ENCODE measurements around the gene EIF4H. TPM values are rescaled to one million over a fixed set of nuclear protein-coding genes. Genes with fewer than 3 reads are reported as not detected.

EIF4H gene
- total and polyA plus RNA-seq, 2 of the 8 experiments (the other 6 are each of a cell fraction or from before 2014, with no cell fraction given) = 323 to 382 TPM

- CTCF ChIA-PET (ENCODE audit: partially characterized antibody) = interaction anchor here (0.6 to 11.6 kb wide), 13 partner anchors 9 to 206 kb away, joined by 3 to 132 read pairs (median 4); no protein-coding TSS in a partner anchor
- TF ChIP-seq TCF12 (IDR thresholded peaks at IDR 0.05; ENCODE audit: low read depth, low read length) = no peak
- TF ChIP-seq RXRA (IDR thresholded peaks at IDR 0.05; ENCODE audit: insufficient read depth, low read depth, low read length) = no peak
- TF ChIP-seq CTBP2 (IDR thresholded peaks at IDR 0.05; ENCODE audit: borderline replicate concordance, insufficient read depth, insufficient read length, low read length) = no peak
- no peak for TF ChIP-seq GTF2F1 (IDR thresholded peaks at IDR 0.05; ENCODE audit: borderline replicate concordance, low read depth, low read length)
- TF ChIP-seq JUND (IDR thresholded peaks at IDR 0.05; ENCODE audit: low read length) = no peak
- TF ChIP-seq SAP30 (IDR thresholded peaks at IDR 0.05; ENCODE audit: insufficient read depth, insufficient replicate concordance, low read length) = no peak
- TF ChIP-seq, protein P1, sequence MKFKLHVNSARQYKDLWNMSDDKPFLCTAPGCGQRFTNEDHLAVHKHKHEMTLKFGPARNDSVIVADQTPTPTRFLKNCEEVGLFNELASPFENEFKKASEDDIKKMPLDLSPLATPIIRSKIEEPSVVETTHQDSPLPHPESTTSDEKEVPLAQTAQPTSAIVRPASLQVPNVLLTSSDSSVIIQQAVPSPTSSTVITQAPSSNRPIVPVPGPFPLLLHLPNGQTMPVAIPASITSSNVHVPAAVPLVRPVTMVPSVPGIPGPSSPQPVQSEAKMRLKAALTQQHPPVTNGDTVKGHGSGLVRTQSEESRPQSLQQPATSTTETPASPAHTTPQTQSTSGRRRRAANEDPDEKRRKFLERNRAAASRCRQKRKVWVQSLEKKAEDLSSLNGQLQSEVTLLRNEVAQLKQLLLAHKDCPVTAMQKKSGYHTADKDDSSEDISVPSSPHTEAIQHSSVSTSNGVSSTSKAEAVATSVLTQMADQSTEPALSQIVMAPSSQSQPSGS (IDR thresholded peaks at IDR 0.05; ENCODE audit: low read length) = no peak
- TF ChIP-seq CBX5 (IDR thresholded peaks at IDR 0.05; ENCODE audit: low read depth, low read length) = no peak
- no peak for TF ChIP-seq TAF7 (optimal IDR thresholded peaks at IDR 0.05; ENCODE audit: borderline replicate concordance, low read depth, low read length)
- TF ChIP-seq RFX5 (IDR thresholded peaks at IDR 0.05; ENCODE audit: borderline replicate concordance, low read depth, low read length) = no peak
Measured at GRCh38 chr7:74199551-74200355, 25.6 kb downstream of the EIF4H start.

More at GRCh38 chr7:74199551-74200355, 25.6 kb downstream of the EIF4H start:
- Histone ChIP-seq H2AK5ac (ENCODE audit: low read depth, low read length) (no peak overlapping the region), H2BK120ac (replicated peaks; ENCODE audit: low read depth, low read length) (no peak overlapping the region), H3K9ac (replicated peaks in 1 of 4; ENCODE audit: extremely low read depth in 1 of 4, low read depth in 3 of 4, low read length in 3 of 4) (no peak overlapping the region), H3K14ac (ENCODE audit: insufficient read length) (no peak overlapping the region), H3K27me3 (replicated peaks in 1 of 4; ENCODE audit: control insufficient read depth in 3 of 4, extremely low read depth in 1 of 4, insufficient read depth in 3 of 4, low read length in 3 of 4) (no peaks in the 10 kb centered on the region), H2BK5ac (ENCODE audit: low read depth, low read length) (no peak overlapping the region), H2AFZ (ENCODE audit: low read length) (no peak overlapping the region), H4K8ac (ENCODE audit: extremely low read depth, insufficient read depth, low read length) (no peak overlapping the region), H3K4me1 (replicated peaks in 1 of 4; ENCODE audit: control insufficient read depth in 3 of 4, insufficient read depth in 4 of 4, low read length in 3 of 4) (no peaks in the 10 kb centered on the region), H3K9me3 (ENCODE audit: insufficient read depth in 2 of 2, low read depth in 1 of 2, low read length in 1 of 2) (no peaks in the 10 kb centered on the region), H4K5ac (ENCODE audit: insufficient read length, low read depth, low read length) (no peak overlapping the region), H3K79me2 (ENCODE audit: control insufficient read depth in 1 of 2, insufficient read depth in 2 of 2, low read length in 2 of 2) (no peaks in the 10 kb centered on the region), H3K36me3 (ENCODE audit: control insufficient read depth in 2 of 4, insufficient read depth in 4 of 4, low read length in 3 of 4) (peaks cover 10 to 17% (median 10%) of the 10 kb centered on the region in 4 experiments), H2BK15ac (ENCODE audit: low read length) (no peak overlapping the region), H3K56ac (replicated peaks; ENCODE audit: insufficient read length, low read depth, low read length) (no peak overlapping the region), H3K18ac (ENCODE audit: extremely low read depth, low read length) (no peak overlapping the region), H3K4ac (replicated peaks; ENCODE audit: insufficient read length, low read depth, low read length) (no peak overlapping the region), H2BK12ac (ENCODE audit: low read depth, low read length) (no peak overlapping the region), H3K4me3 (ENCODE audit: extremely low read depth in 1 of 4, insufficient read depth in 2 of 4, low read depth in 3 of 4, low read length in 4 of 4) (no peak overlapping the region), H3K79me1 (ENCODE audit: low read depth, low read length) (no peaks in the 10 kb centered on the region), H4K91ac (replicated peaks; ENCODE audit: insufficient read length, low read length) (no peak overlapping the region), H3K27ac (ENCODE audit: low read depth, low read length) (no peak overlapping the region), H2BK20ac (ENCODE audit: low read length) (no peak overlapping the region), H3K4me2 (ENCODE audit: insufficient read depth in 1 of 2, low read depth in 2 of 2, low read length in 2 of 2) (no peak overlapping the region), H3K23me2 (ENCODE audit: low read depth, low read length) (no peaks in the 10 kb centered on the region; the same call in 1 of the 2 replicates), H3K23ac (ENCODE audit: insufficient read length) (no peak overlapping the region), H4K20me1 (replicated peaks in 1 of 2; ENCODE audit: control insufficient read depth in 1 of 2, insufficient read depth in 2 of 2, low read length in 2 of 2) (peaks cover 2 to 4% of the 10 kb centered on the region in 2 experiments)
- DNase-seq (ENCODE audit: low read depth in 1 of 2, low spot score in 2 of 2) (no peak), FAIRE-seq (no peak)
- POLR2A ChIA-PET (ENCODE audit: partially characterized antibody) = interaction anchor here (0.6 to 3.7 kb wide), 12 partner anchors 8 to 107 kb away, joined by 3 to 18 read pairs (median 6); partner anchors contain the start of gene EIF4H
- WGBS, 2 experiments (ENCODE audit: extremely low coverage in 1 of 2, insufficient coverage in 1 of 2, insufficient read length in 1 of 2, insufficient replicate concordance in 2 of 2, low coverage in 1 of 2, low lambda C conversion rate in 2 of 2, missing lambda C conversion rate in 1 of 2) = 90% methylated on average over 19 of the region's 19 CpGs; no CpG with 5 or more reads in 1 of the 2 experiments

Measured in H1 (cell line).